Esophagus muscularis mucosa (tissue), 4 donors: ENCODE data around the gene PCDHB16. TPM values are rescaled to one million over a fixed set of nuclear protein-coding genes. Genes with fewer than 3 reads are reported as not detected.
A peak's percentile ranks its signal among the peaks of the same experiment; 100 is the strongest.
"Not testable (repeated sequence)": the region's sequence is repeated elsewhere in the genome, so short reads cannot be mapped to it uniquely, and the experiment has no call there.

Source experiments
- DNase-seq: peaks from one replicate; pipeline ENCODE4 v3.0.0-alpha.2; 2017; ENCODE audit errors: extremely low spot score
- H3K27ac ChIP-seq, 4 donors: fragments of 200-600 bp; sonication (generic); replicated peaks in 1 of 4; 1 replicate in 3 of 4; 2 replicates in 1 of 4; pipeline ENCODE4 v1.5.1; 2016 to 2019; ENCODE audit warnings: mild to moderate bottlenecking in 1 of 4
- H3K27me3 ChIP-seq, 4 donors: fragments of 200-600 bp; sonication (generic); one replicate each; pipeline versions ENCODE4 v1.5.1 to v1.6.0; 2016 to 2019
- H3K36me3 ChIP-seq, 4 donors: fragments of 200-600 bp; sonication (generic); one replicate each; pipeline ENCODE4 v1.5.1; 2016 to 2019
- H3K4me1 ChIP-seq, 4 donors: fragments of 200-600 bp; sonication (generic); one replicate each; pipeline ENCODE4 v1.5.1; 2016 to 2019
- H3K4me3 ChIP-seq, 4 donors: fragments of 200-600 bp; sonication (generic); 1 replicate in 2 of 4; 2 replicates in 2 of 4; pipeline ENCODE4 v1.5.1; 2016 to 2019; ENCODE audit warnings: mild to moderate bottlenecking in 4 of 4, moderate library complexity in 1 of 4
- H3K9me3 ChIP-seq, 4 donors: fragments of 200-600 bp; sonication (generic); 1 replicate in 3 of 4; 2 replicates in 1 of 4; pipeline ENCODE4 v1.5.1; 2016 to 2019
- CTCF ChIP-seq, 3 experiments: fragments of 200-600 bp in 2 of 3; fragments of 450-650 bp in 1 of 3; sonication (generic) in 2 of 3; IDR thresholded peaks; one replicate each; pipeline ENCODE4 v1.5.1; 2017 to 2019; ENCODE audit warnings: antibody characterized with exemption in 3 of 3, mild to moderate bottlenecking in 2 of 3, moderate library complexity in 1 of 3
- EP300 ChIP-seq: sonication (generic); formaldehyde crosslinking; IDR thresholded peaks from one replicate; pipeline ENCODE4 v1.6.1; 2017; ENCODE audit warnings: antibody characterized with exemption
- POLR2A ChIP-seq: fragments of 450-650 bp; IDR thresholded peaks from one replicate; pipeline ENCODE4 v1.6.1; 2017; ENCODE audit warnings: antibody characterized with exemption, moderate library complexity, mild to moderate bottlenecking, low read depth
- POLR2AphosphoS5 ChIP-seq, 2 donors: sonication (generic); formaldehyde crosslinking; IDR thresholded peaks; one replicate each; pipeline ENCODE4 v1.6.1; 2017; ENCODE audit warnings: antibody characterized with exemption in 2 of 2
- WGBS: methylation state at CpG from one replicate; pipeline ENCODE4 v1.1.5; 2018; 5-methylcytosine and 5-hydroxymethylcytosine counted together
- intact Hi-C: fragments of 100-400 bp; cut with DNase I; formaldehyde crosslinking; loops from one replicate; pipeline ENCODE4 v1.15.1; 2023
- total RNA-seq, 4 donors: library from RNA; depleted of rRNA; stranded (reverse); fragments of >200 nt; gene quantifications; one replicate each; pipeline versions ENCODE4 v1.1.0 to v1.2.1, GENCODE V29; 2016

The PCDHB16 gene
- 1 to 10 TPM; 3.3 to 5.6 (median 3.9) TPM for total RNA-seq

DNA sequence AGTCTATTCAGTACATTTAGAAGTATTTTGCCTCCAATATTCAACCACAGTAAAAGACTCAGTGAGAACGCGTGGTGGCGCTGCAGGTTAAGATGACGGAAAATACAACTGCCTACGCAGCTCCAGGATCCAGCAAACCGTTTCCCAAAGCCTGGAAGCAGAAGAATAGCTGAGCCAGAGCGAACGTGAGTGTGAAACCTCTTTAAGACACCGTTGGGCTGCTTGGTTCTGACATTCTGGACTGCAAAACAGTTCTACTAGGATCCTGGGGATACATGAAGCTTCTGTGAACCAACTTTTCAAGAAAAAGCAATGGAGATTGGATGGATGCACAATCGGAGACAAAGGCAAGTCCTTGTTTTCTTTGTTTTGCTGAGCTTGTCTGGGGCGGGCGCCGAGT is at the start of gene PCDHB16:
PCDHB16 (plus strand) TSS at position 140 of the 400 bp plus-strand sequence; CDS start at position 313, 173 bp downstream.
- Histone ChIP-seq H3K9me3 (peaks cover 0 to 80% (median 48%) of the 10 kb centered on the region in 4 donors), H3K27me3 (peaks cover 0 to 76% (median 2%) of the 10 kb centered on the region in 4 donors), H3K36me3 (peaks cover 0 to 3% (median 0%) of the 10 kb centered on the region in 4 donors), H3K4me3 (peak within 1 kb of the TSS; percentile 40 to 52 (median 43)), H3K4me1 (no peaks in the 10 kb centered on the region), H3K27ac (peak within 1 kb of the TSS; percentile 24 to 48 (median 30))
- no peak for DNase-seq
- TF ChIP-seq POLR2A (no peak), POLR2AphosphoS5 (IDR thresholded peaks at IDR 0.05) (peak in 1 of 2 donors; percentile 8), EP300 (no peak), CTCF (IDR thresholded peaks at IDR 0.05) (peak; percentile 36 to 42 (median 37))
- intact Hi-C loops: no loop called here
- WGBS: 8% methylated on average over 13 of the region's 13 CpGs

DNA sequence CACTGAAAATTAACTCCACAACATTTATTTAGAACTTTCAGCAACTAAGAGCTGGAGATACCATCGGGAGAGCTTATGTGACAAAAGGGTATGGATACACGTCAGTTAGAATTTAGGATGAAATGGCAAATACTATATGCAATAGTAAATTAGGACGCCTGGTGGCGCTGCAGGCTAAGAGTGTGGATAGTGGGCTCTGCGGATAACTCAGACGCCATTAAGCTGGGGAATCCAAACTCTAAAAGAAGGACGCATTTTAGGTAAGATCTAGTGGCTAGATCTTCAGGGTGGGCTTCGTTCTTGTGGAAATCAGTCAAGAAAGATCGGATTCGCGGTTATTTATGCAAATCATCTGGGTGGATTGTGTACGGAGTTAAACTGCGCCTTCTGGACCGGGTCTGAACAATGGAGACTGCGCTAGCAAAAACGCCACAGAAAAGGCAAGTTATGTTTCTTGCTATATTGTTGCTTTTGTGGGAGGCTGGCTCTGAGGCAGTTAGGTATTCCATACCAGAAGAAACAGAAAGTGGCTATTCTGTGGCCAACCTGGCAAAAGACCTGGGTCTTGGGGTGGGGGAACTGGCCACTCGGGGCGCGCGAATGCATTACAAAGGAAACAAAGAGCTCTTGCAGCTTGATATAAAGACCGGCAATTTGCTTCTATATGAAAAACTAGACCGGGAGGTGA is 47.0 kb upstream of the PCDHB16 start, which contains the start of gene PCDHB5:
PCDHB5 (plus strand) TSS at position 177 of the 688 bp plus-strand sequence; CDS start at position 406, 229 bp downstream.
- TF ChIP-seq CTCF (IDR thresholded peaks at IDR 0.05) (peak; percentile 12 to 40 (median 28)), EP300 (no peak), POLR2A (no peak), POLR2AphosphoS5 (IDR thresholded peaks at IDR 0.05) (no peak)
- DNase-seq: no peak
- no peaks in the 10 kb centered on the region for H3K4me1 ChIP-seq
- 20% methylated on average over 22 of the region's 22 CpGs for WGBS
- H3K27me3 ChIP-seq: peaks cover 0 to 13% (median 0%) of the 10 kb centered on the region in 4 donors
- H3K4me3 ChIP-seq: peak within 1 kb of the TSS; percentile 35 to 52 (median 48)
- intact Hi-C loops: no loop called here
- no peak within 1 kb of the TSS for H3K27ac ChIP-seq
- H3K36me3 ChIP-seq: no peaks in the 10 kb centered on the region
- H3K9me3 ChIP-seq: peaks cover 0 to 85% (median 54%) of the 10 kb centered on the region in 4 donors

GRCh38 chr5:141135718-141136266 is 46.4 kb upstream of the PCDHB16 start:
- no peak for TF ChIP-seq POLR2A
- no peak for TF ChIP-seq CTCF (IDR thresholded peaks at IDR 0.05)
- TF ChIP-seq EP300: no peak
- Histone ChIP-seq H3K36me3 (no peaks in the 10 kb centered on the region), H3K27me3 (peaks cover 0 to 13% (median 0%) of the 10 kb centered on the region in 4 donors), H3K4me1 (no peaks in the 10 kb centered on the region), H3K27ac (no peak overlapping the region), H3K4me3 (peak overlapping the region; percentile 35 to 52 (median 48)), H3K9me3 (peaks cover 0 to 90% (median 57%) of the 10 kb centered on the region in 4 donors)
- no peak for DNase-seq
- intact Hi-C loops: no loop called here
- WGBS: 58% methylated on average over 19 of the region's 19 CpGs

- H3K4me3 ChIP-seq, DNase-seq, intact Hi-C loops, H3K27ac ChIP-seq, H3K36me3 ChIP-seq, H3K4me1 ChIP-seq: not testable (repeated sequence)
- peaks cover 0 to 13% (median 0%) of the 10 kb centered on the region in 4 donors for H3K27me3 ChIP-seq
- 58% methylated on average over 5 of the region's 34 CpGs for WGBS
- H3K9me3 ChIP-seq: peaks cover 0 to 81% (median 57%) of the 10 kb centered on the region in 4 donors
Measured at GRCh38 chr5:141137346-141137745, 44.8 kb upstream of the PCDHB16 start.

DNA sequence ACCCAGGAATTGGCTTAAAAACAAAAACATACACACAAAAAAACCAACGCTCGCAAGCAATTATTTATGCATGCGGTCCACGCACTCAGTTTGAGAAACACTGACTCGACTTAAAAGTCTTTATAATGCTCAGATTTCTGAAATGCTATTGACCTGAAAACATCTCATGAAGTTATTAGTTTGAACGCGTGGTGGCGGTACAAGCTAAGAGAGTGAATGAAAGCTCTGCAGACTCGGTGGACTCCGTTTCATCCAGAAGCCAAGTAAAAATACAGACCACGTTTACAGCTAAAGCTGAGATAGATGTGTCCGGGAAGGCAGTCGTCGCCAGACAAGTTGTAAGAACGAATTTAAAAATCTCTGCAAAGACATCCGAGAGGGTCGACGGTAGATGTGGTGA is 32.4 kb upstream of the PCDHB16 start, which contains the start of gene PCDHB6:
PCDHB6 (plus strand) TSS at position 246 of the 400 bp plus-strand sequence. CDS start 201 bp downstream, outside the sequence.
- WGBS: 16% methylated on average over 18 of the region's 18 CpGs
- DNase-seq: no peak
- no peaks in the 10 kb centered on the region for H3K36me3 ChIP-seq
- TF ChIP-seq EP300 (no peak), CTCF (IDR thresholded peaks at IDR 0.05) (peak in 1 of 3 experiments; percentile 18)
- peaks cover 0 to 68% (median 55%) of the 10 kb centered on the region in 4 donors for H3K9me3 ChIP-seq
- intact Hi-C loops: no loop called here
- peaks cover 0 to 36% (median 0%) of the 10 kb centered on the region in 4 donors for H3K27me3 ChIP-seq
- no peak within 1 kb of the TSS for H3K27ac ChIP-seq
- peak within 1 kb of the TSS in 2 of 4 donors; percentile 23 to 26 for H3K4me3 ChIP-seq
- H3K4me1 ChIP-seq: no peaks in the 10 kb centered on the region
